ENCODE measurements around the gene NPC1L1.

GRCh38 chr7:44496385-44496784, 44.7 kb downstream of the NPC1L1 start:
- no peak for TF ChIP-seq CTCF (IDR thresholded peaks at IDR 0.05; ENCODE audit: poor library complexity, severe bottlenecking)
- TF ChIP-seq, protein P1, sequence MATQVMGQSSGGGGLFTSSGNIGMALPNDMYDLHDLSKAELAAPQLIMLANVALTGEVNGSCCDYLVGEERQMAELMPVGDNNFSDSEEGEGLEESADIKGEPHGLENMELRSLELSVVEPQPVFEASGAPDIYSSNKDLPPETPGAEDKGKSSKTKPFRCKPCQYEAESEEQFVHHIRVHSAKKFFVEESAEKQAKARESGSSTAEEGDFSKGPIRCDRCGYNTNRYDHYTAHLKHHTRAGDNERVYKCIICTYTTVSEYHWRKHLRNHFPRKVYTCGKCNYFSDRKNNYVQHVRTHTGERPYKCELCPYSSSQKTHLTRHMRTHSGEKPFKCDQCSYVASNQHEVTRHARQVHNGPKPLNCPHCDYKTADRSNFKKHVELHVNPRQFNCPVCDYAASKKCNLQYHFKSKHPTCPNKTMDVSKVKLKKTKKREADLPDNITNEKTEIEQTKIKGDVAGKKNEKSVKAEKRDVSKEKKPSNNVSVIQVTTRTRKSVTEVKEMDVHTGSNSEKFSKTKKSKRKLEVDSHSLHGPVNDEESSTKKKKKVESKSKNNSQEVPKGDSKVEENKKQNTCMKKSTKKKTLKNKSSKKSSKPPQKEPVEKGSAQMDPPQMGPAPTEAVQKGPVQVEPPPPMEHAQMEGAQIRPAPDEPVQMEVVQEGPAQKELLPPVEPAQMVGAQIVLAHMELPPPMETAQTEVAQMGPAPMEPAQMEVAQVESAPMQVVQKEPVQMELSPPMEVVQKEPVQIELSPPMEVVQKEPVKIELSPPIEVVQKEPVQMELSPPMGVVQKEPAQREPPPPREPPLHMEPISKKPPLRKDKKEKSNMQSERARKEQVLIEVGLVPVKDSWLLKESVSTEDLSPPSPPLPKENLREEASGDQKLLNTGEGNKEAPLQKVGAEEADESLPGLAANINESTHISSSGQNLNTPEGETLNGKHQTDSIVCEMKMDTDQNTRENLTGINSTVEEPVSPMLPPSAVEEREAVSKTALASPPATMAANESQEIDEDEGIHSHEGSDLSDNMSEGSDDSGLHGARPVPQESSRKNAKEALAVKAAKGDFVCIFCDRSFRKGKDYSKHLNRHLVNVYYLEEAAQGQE (IDR thresholded peaks at IDR 0.05; ENCODE audit: borderline replicate concordance): no peak
- TF ChIP-seq EZH2 (IDR thresholded peaks at IDR 0.05; ENCODE audit: borderline replicate concordance, insufficient read depth, low read length, poor library complexity, severe bottlenecking): no peak

All from neural cell (in vitro differentiated cells).